Fibroblast of peridontal ligament (primary cell): ENCODE measurements around the gene ZKSCAN5.
"Not testable (repeated sequence)": the region's sequence is repeated elsewhere in the genome, so short reads cannot be mapped to it uniquely, and the experiment has no call there.

ENCODE experiments used
- DNase-seq: peaks from one replicate; pipeline ENCODE4 v3.0.0-alpha.2; 2010; ENCODE audit errors: extremely low read depth

Gene ZKSCAN5

DNA sequence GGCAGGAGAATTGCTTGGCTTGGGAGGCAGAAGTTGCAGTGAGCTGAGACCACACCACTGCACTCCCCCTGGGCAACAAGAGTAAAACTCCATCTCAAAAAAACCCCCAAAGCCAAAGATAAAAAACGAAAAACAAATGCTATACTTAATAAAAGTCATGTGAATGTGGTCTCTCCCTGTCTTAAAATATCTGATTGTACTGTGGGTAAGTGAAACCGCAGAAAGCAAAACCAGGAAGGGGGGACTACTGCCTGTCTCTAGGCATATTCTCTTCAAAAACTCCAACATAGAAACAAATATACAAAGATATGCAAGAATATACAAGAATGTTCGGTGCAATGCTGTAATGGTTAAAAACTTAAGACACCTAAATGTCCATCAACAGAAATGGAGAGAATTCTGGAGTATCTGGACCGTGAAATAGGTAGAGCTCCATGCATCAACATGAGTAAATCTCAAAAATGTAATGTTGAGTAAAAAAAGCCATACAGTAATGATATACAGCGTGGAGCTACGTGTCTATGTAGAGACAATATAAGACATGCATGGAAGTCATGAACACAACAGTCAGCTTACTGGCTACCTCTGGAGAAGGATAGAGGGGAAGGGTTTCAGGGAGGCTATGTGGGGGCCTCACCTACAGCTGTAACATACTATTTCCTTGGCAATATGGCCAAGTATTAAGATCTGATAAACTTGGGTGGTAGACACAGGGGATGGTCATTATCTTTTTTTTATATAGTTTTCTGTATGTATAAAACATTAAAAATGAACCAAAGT is 6.5 kb upstream of the ZKSCAN5 start:
- no peak for DNase-seq

DNA sequence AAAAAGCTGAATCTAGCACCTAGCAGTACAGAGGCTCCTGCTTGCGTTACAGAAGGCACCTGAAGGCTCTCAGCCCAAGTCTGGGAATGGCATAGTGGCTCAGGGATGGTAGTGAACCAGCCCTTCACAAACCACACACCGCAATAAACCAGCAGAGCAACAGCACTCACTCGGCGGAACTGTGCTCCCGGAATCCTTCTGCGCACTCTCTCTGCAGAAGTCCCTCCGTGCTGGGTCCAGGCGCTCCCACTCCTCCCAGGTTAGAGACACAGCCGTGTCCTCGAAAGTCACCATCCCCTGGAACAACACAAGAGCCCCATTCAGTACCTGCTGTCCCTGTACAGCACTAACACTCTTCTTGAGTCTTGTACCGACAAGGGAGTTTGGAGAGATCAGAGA is 5.9 kb upstream of the ZKSCAN5 start:
- DNase-seq, result no peak

DNA sequence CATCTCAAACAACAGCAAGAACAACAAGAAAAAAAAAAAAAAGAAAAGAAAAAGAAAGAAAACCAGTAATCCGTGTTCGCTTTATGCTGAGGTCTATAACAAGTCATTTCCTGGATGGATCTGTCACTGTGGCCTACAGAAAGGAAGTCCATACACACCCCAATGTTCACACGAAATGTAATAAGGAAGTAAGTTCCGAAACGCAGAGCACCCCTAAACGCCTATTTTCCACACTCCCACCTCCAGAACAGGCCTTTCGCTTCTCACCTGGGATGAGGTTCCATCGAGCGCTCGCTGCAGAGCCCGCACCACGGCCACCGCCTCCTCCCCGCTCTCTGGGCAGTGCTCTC is 5.1 kb upstream of the ZKSCAN5 start:
- DNase-seq, result peak; percentile 12

DNA sequence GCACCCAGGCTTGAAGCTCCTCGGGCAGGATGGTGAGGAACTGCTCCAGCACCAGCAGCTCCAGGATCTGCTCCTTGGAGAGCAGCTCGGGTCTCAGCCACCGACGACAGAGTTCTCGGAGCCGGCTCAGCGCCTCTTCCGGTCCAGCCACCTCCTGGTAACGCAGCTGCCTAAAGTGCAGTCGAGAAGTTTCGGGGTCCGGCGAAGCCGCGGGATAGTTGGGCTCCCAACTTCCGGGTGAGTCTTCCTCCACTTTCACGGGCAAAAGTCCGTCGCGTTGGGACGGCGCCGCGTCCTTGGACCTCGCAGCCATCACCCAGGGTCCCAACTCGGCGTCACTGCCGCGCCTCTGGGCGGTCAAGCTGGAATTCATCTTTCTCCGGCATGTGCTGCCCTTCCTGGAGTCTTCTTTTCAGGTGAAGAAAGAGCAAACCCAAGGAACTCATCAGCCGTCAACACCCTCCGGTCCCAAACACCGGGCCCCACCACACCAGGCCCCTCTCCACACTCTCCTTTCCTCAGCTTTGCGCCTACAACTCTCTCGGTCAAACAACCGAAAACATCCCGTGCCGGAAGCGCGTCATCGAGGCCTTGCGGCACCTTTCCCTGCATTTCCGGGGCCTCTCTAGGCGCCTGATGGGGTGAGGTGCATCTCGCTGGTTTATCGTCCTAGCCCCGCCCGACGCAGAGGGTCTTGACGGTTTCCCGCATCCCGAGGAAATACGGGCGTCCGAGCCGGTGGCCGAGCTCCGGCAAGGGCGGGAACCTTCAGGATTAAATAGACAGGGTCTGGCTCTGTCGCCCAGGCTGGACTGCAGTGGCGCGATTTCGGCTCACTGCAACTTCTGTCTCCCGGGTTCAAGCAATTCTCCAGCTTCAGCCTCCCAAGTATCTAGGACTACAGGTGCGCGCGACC is 4.5 kb upstream of the ZKSCAN5 start, which contains the start of gene ZNF394:
TSS of gene ZNF394 (minus strand) at position 561 of the 916 bp plus-strand sequence. CDS start at position 373, 188 bp downstream.
- peak; percentile 91 for DNase-seq

DNA sequence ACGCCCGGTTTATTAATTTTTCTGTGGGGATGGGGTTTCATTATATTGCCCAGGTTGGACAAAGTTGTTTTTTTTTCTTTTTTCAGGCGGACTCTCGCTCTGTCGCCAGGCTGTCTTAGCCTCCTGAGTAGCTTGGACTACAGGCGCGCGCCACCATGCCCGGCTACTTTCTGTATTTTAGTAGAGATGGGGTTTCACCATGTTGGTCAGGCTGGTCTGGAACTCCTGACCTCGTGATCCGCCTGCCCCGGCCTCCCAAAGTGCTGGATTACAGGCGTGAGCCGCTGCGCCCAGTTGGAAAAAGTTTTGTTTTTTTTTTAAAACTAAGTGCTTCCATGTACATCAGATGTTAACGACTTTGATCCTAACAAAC is 3.8 kb upstream of the ZKSCAN5 start:
- no peak for DNase-seq

DNA sequence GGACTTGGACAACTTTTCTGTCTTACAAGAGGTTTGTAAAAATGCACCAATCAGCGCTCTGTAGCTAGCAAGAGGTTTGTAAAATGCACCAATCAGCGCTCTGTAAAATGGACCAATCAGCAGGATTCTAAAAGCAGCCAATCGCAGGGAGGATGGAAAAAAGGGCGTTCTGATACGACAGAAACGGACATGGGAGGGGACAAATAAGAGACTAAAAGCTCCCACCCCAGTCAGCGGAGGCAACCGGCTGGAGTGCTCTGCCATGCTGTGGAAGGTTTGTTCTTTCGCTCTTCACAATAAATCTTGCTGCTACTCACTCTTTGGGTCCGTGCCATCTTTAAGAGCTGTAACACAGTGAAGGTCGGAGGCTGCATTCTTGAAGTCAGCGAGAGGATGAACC is 3.2 kb upstream of the ZKSCAN5 start:
- DNase-seq, result not testable (repeated sequence)

DNA sequence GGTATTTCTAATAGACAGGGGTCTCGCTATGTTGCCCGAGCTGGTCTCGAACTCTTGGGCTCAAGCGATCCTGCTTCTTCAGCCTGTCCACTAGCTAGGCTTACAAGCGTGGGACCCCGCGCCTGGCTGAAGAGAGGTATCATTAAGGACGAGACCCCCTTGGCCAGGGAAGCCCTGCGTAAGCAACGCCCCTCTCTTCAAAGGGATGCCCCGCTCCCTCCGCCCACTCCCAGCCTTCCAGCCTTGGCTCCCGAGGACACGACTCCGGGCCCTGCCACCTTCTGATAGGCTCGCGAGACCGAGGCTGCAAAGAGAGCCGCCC is 220 bp upstream of the ZKSCAN5 start:
- DNase-seq, result no peak

DNA sequence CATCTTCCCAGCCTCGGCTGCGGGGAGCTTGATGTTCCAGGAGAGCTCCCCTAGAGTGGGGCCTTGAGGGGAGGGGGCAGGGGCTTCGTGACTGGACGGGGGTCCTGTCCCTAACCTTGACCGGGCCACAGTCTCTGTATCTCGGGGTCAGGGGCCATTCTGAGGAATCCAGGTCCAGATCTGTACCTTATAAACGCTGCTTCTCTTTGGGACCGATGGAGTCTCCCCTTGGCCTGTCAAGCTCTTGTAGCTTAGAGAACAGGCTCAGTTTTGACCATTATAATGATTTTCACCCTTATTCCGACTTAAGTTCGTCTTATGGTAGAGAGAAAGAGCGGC is 831 bp downstream of the ZKSCAN5 start:
- no peak for DNase-seq

DNA sequence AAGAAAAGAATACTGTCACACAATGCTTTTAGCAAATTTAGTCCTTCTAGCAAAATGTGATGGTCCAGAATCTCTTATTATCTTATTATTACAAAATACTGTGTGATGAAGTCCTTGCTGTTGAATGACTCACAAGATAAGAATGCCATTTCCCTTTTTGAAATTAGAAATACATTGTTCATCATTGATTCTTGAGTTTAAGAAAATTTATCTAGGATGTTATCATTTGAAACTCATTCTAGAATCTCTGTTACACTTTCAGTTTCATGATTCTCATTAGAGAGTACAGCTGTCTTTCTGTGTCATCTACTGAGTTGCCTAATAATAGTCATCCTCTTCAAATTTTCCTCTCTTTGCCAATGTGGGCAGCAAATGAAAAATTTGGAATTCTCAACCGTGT is 9.6 kb downstream of the ZKSCAN5 start:
- peak; percentile 19 for DNase-seq

DNA sequence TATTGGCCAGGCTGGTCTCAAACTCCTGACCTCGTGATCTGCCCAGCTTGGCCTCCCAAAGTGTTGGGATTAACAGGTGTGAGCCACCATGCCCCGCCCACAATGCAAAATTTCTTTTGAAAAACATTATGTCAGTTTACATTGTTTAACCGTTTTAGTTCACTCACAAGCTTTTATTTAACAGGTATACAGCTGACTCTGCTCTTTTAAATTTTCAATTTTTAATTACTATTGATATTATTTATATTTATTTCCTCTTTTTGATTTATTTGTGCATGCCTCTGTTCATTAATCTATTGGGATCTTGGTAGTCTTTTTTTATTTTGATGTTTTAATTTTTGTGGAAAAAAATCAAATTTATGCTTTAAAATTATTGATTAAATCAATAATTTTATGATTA is 16.9 kb downstream of the ZKSCAN5 start:
- DNase-seq, result no peak

DNA sequence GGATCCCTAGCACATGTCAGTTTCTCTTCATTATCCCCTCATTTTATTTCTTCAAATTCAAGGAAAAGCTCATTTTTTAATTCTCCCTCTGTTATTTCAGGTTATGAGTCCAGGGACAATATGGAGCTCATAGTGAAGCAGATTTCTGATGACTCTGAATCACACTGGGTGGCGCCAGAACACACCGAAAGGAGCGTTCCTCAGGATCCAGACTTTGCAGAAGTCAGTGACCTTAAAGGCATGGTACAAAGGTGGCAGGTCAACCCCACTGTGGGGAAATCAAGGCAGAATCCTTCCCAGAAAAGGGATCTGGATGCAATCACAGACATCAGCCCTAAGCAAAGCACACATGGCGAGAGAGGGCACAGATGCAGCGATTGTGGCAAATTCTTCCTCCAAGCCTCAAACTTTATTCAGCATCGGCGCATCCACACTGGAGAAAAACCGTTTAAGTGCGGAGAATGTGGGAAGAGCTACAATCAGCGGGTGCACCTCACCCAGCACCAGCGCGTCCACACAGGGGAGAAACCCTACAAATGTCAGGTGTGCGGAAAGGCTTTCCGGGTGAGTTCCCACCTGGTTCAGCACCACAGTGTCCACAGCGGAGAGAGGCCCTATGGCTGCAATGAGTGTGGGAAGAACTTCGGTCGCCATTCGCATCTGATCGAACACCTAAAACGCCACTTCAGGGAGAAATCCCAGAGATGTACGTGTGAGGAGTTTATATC is 21.4 kb downstream of the ZKSCAN5 start:
- DNase-seq, result peak; percentile 12

DNA sequence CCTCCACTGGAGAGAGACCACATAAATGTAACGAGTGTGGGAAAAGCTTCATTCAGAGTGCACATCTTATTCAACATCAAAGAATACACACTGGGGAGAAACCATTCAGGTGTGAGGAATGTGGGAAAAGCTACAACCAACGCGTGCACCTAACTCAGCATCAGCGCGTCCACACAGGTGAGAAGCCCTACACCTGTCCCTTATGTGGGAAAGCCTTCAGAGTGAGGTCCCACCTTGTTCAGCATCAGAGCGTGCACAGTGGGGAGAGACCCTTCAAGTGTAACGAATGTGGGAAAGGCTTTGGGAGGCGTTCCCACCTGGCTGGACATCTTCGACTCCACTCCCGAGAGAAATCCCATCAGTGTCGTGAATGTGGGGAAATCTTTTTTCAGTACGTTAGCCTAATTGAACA is 26.9 kb downstream of the ZKSCAN5 start:
- DNase-seq, result peak; percentile 3

DNA sequence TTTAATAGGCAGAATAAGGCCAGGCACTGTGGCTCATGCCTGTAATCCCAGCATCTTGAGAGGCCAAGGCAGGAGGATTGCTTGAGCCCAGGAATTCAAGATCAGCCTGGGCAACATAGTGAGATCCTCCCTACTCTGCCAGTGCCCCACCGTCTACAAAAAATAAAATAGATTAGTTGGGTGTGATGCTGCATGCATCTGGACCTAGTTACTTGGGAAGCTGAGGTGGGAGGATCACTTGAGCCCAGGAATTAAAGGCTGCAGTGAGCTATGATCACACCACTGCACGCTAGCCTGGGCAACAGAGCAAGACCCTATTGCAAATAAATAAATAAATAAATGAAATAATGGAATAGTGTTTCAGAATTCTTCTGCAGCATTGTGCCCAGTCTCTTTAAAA is 31.2 kb downstream of the ZKSCAN5 start:
- no peak for DNase-seq

DNA sequence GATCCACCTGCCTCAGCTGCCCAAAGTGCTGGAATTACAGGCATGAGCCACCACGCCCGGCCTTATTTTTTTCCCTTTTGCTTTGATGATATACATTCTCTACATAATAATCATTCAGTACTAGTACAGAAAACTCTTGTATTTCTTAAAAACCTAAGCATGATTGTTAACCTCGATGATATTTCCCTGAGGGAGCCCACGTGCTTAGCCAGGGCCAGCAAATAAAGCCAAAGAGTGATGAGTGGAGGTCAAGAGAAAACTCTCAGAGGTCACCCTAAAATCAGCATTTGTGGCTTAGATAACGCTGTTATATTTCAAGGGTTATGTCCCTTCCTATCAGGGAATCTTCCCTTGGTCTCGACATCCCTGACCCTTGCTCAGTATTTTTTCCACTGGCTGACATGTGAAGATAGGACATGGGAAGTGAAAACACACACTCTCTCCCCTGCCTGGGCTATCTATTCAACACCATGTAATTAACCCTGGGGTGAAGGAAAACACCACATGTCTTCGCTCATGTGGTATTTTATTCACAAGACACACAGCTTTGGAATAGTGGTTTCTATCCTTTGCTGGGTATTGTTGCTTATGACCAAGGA is 34.9 kb downstream of the ZKSCAN5 start:
- no peak for DNase-seq

DNA sequence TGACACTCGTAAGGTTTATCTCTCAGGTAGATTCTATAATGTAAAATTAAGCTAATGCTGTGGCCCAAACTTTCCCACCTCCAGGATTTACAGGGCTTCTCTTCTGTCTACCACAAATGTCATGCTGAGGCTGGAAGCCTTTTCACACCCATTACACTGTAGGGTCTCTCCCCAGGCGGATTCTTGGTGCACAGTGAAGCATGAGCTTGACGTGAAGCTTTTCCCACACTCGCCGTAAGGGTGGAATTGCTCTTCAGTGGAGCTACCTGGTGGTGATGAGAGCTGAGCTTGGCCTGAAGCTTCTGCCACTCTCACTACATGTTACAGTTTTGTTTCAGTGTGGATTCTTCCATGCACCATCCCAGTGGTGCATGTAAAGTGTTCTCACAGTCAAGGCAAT is 36.1 kb downstream of the ZKSCAN5 start:
- no peak for DNase-seq

DNA sequence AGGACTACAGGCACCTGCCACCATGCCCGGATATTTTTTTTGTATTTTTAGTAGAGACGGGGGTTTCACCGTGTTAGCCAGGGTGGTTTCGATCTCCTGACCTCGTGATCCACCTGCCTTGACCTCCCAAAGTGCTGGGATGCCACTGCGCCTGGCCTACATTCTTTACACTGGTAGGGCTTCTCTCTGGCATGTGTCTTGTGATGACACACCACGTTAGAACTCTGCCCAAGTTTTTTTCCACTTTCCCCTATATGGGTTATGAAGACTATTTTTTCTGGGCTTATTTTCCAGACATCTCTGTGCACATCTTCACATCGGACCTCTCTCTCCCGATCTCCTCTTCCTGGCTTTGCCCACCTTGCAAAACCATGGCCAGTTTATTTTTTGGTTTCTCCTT is 36.8 kb downstream of the ZKSCAN5 start:
- DNase-seq, result no peak

DNA sequence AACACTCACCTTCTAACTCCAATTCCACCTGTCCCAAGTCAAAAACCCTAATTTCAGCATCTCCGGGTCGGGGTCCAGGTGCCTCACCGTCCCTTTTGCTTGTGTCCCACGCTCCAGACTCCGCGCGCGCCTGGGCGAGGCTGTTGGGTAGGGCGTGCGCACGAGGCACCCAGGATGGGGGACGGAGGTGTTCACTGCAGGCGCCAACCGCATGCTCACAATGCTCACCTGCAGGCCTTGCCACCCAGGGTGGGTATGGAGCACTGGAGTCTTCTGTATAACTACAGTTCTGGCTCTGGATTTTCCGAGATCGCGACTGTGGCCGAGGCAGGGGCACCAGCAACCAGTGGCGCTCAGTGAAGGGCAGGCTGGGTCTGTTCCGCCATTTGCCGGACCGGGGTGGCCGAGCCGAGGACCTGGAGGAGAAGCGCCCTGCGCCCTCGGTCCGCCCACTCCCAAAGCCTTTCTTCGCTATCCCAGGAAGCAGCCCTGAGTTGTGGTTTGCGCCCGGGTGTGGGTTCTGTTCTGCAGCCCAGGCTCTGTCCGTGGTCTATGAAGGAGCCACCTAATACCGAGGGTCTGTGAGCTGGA is 38.7 kb downstream of the ZKSCAN5 start:
- DNase-seq, result no peak

DNA sequence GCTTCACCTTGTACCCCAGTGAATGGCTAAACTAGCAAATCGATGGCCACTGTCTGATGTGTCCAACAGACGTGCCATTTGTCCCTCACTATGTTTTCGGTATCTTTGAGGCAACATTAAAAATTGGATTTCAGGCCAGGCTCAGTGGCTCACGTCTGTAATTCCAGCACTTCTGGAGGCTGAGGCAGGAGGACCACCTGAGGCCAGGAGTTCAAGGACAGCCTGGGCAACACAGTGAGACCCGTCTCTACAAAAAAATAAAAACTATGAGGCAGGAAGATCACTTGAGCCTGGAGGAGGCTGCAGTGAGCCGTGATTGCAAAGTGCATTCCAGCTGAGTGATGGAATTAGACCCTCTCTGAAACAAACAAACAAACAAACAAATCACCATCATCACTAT is 39.5 kb downstream of the ZKSCAN5 start:
- no peak for DNase-seq

DNA sequence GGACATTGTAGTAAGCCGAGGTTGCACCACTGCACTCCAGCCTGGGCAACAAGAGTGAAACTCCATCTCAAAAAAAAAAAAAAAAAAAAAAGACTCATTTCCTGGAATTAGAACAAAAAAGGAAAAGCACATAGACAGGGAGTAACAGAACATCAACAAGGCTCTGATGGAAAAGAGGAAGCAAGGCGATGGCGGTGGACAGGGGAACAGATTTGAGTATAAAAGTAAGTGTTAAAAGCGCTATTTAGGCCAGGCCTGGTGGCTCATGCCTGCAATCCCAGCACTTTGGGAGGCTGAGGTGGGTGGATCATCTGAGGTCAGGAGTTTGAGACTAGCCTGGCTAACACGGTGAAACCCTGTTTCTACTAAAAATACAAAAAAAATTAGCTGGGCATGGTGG is 40.8 kb downstream of the ZKSCAN5 start:
- DNase-seq, result not testable (repeated sequence)

DNA sequence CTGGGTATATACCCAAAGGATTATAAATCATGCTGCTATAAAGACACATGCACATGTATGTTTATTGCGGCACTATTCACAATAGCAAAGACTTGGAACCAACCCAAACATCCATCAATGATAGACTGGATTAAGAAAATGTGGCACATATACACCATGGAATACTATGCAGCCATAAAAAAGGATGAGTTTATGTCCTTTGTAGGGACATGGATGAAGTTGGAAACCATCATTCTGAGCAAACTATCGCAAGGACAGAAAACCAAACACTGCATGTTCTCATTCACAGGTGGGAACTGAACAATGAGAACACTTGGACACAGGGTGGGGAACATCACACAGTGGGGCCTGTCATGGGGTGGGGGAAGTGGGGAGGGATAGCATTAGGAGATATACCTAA is 45.1 kb downstream of the ZKSCAN5 start:
- DNase-seq, result not testable (repeated sequence)

DNA sequence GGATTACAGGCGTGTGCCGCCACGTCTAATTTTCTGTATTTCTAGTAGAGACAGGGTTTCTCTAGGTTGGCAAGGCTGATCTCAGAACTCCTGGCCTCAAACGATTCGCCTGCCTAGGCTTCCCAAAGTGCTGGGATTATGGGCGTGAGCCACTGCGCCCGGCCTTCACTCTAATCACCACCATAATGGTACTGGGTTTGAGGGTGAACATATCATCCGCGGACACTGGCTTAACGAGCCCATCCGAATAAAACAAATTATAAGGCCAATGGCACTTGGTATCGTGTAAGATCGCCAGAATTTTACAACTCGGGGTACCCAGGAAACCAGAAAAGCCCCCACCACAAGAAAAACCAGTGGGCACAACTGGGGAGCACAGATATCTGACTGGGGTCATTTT is 46.9 kb downstream of the ZKSCAN5 start:
- peak; percentile 24 for DNase-seq
